ENCODE results near the gene C9orf152. TPM values are rescaled to one million over a fixed set of nuclear protein-coding genes. Genes with fewer than 3 reads are reported as not detected.

The C9orf152 gene
- total and polyA plus RNA-seq, 9 of the 15 experiments (the other 6 are each of a cell fraction or from before 2014, with no cell fraction given), result not detected

- no peak; the same call in 1 of the 2 replicates for TF ChIP-seq AFF4 (CRISPR knock-in tag; IDR thresholded peaks at IDR 0.05)
- TF ChIP-seq ETV5 (CRISPR knock-in tag; IDR thresholded peaks at IDR 0.05; ENCODE audit: low read depth), result peak; percentile 73; the same call in 1 of the 2 replicates
- TF ChIP-seq VEZF1 (CRISPR knock-in tag; IDR thresholded peaks at IDR 0.05), result peak; percentile 97
- TF ChIP-seq TOE1 (IDR thresholded peaks at IDR 0.05; ENCODE audit: borderline replicate concordance), result peak; percentile 85
- TF ChIP-seq TOE1 (CRISPR knock-in tag; IDR thresholded peaks at IDR 0.05; ENCODE audit: borderline replicate concordance, low read depth), result no peak
- peak in 1 of 2 experiments; percentile 29; a peak in 1 of 4 replicates for TF ChIP-seq ZMIZ1 (IDR thresholded peaks at IDR 0.05; ENCODE audit: low read depth in 2 of 2, low read length in 2 of 2)
- peak in 1 of 2 experiments; percentile 28; a peak in 1 of 3 replicates for TF ChIP-seq CBX3 (IDR thresholded peaks at IDR 0.05; ENCODE audit: borderline replicate concordance in 1 of 2, low read length in 2 of 2)
- no peak for TF ChIP-seq HDAC8 (tag; IDR thresholded peaks at IDR 0.05)
- TF ChIP-seq HDAC2 (IDR thresholded peaks at IDR 0.05), result no peak
- TF ChIP-seq CTBP1 (IDR thresholded peaks at IDR 0.05; ENCODE audit: borderline replicate concordance), result peak; percentile 86
- TF ChIP-seq GMEB1 (CRISPR knock-in tag; IDR thresholded peaks at IDR 0.05), result peak; percentile 90
- no peak for TF ChIP-seq PPARD (CRISPR knock-in tag; IDR thresholded peaks at IDR 0.05)
- TF ChIP-seq POLR2H (tag; IDR thresholded peaks at IDR 0.05; ENCODE audit: low read depth), result peak; percentile 84
- peak; percentile 89 for TF ChIP-seq POLR2G (IDR thresholded peaks at IDR 0.05; ENCODE audit: low read depth, low read length)
Measured at GRCh38 chr9:110256380-110257096, 48.6 kb upstream of the C9orf152 start, which contains the start of gene TXN (continued).

Measured in K562 (cell line).